ENCODE data around the gene DLGAP1. TPM values are rescaled to one million over a fixed set of nuclear protein-coding genes. Genes with fewer than 3 reads are reported as not detected.
"Not testable (repeated sequence)": the region's sequence is repeated elsewhere in the genome, so short reads cannot be mapped to it uniquely, and the experiment has no call there.

DLGAP1 gene
- total RNA-seq, 4 donors from 2014 or later: 0.22 to 1.5 (median 0.56) TPM

DNA sequence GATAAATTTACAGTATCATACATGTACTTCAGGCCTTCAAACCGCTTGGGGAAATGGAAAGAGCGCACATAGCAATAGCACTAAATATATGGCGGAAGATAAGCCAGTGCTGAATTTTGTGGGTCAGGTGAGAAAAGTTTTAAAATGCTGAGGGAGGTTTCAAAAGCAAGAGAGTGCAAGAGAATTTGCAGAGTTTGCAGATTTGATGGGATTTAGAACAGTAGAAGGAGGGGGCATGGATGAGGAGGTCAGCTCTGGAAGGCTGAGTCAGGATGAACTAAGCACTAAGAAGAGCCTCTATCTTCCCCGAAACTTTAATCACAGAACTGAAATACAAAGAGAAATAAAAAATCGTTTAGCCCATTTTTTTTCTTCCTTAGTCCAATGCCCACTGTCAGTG is 145.9 kb downstream of the DLGAP1 start:
- no peaks in the 10 kb centered on the region for H3K9me3 ChIP-seq
- TF ChIP-seq, protein P1, sequence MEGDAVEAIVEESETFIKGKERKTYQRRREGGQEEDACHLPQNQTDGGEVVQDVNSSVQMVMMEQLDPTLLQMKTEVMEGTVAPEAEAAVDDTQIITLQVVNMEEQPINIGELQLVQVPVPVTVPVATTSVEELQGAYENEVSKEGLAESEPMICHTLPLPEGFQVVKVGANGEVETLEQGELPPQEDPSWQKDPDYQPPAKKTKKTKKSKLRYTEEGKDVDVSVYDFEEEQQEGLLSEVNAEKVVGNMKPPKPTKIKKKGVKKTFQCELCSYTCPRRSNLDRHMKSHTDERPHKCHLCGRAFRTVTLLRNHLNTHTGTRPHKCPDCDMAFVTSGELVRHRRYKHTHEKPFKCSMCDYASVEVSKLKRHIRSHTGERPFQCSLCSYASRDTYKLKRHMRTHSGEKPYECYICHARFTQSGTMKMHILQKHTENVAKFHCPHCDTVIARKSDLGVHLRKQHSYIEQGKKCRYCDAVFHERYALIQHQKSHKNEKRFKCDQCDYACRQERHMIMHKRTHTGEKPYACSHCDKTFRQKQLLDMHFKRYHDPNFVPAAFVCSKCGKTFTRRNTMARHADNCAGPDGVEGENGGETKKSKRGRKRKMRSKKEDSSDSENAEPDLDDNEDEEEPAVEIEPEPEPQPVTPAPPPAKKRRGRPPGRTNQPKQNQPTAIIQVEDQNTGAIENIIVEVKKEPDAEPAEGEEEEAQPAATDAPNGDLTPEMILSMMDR (IDR thresholded peaks at IDR 0.05): no peak
- TF ChIP-seq POLR2A (IDR thresholded peaks at IDR 0.05) (no peak), POLR2AphosphoS5 (IDR thresholded peaks at IDR 0.05) (no peak), EP300 (IDR thresholded peaks at IDR 0.05) (no peak)
- H3K27me3 ChIP-seq: no peaks in the 10 kb centered on the region
- no peak overlapping the region for H3K27ac ChIP-seq
- 80 to 83% methylated on average over 5 of the region's 5 CpGs for WGBS, 2 donors (ENCODE audit: low coverage in 1 of 2)
- H3K4me3 ChIP-seq: no peak overlapping the region
- ATAC-seq: no peak
- no peaks in the 10 kb centered on the region for H3K4me1 ChIP-seq
- H3K36me3 ChIP-seq: no peaks in the 10 kb centered on the region

DNA sequence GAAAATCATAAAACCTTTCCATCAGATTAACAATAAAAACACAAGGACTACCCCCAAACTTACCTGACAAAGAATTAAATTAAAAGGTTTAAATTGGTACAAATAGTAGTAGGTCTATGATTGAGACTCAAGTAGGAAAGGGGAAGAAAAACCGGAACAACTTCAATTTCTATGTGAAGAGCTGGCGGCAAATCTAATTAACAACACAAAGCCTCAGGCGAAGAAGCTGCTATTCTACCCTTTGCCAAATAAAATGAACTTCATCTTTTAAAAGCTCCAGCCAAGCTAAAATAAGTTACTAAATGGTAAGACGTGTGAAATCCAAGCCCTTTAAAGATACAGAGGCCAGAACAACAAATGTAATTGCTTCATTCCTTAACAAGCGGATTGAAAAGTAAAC is 146.5 kb downstream of the DLGAP1 start:
- no peak overlapping the region for H3K4me3 ChIP-seq
- H3K36me3 ChIP-seq: no peaks in the 10 kb centered on the region
- no peak for ATAC-seq
- H3K27me3 ChIP-seq: no peaks in the 10 kb centered on the region
- TF ChIP-seq, protein P1 (IDR thresholded peaks at IDR 0.05): no peak
- TF ChIP-seq POLR2A (IDR thresholded peaks at IDR 0.05) (no peak), EP300 (IDR thresholded peaks at IDR 0.05) (no peak), POLR2AphosphoS5 (IDR thresholded peaks at IDR 0.05) (no peak)
- WGBS, 2 donors (ENCODE audit: low coverage in 1 of 2): 84 to 89% methylated on average over 4 to 5 of the region's 5 CpGs
- no peaks in the 10 kb centered on the region for H3K4me1 ChIP-seq
- H3K9me3 ChIP-seq: no peaks in the 10 kb centered on the region
- H3K27ac ChIP-seq: no peak overlapping the region

DNA sequence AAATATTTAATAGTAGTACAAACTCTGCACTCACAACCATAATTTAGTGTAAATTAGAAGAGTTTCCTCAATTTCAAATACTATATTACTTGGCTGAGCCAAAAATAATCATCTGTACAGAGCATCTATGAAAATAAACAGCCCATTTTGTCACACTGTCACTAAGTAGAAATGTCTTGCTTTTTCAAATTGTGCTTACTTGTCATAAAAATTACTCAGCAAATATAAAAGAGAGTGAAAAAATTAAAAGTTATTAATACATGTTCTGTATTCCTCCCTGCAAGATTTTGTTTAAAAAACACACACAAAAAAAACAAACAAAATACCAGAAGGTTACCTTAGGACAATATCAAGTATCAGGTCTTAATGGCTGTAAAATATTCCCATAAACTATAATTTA is 155.7 kb downstream of the DLGAP1 start:
- H3K27me3 ChIP-seq: no peaks in the 10 kb centered on the region
- no peaks in the 10 kb centered on the region for H3K4me1 ChIP-seq
- H3K36me3 ChIP-seq: no peaks in the 10 kb centered on the region
- ATAC-seq: no peak
- H3K4me3 ChIP-seq: no peak overlapping the region
- H3K9me3 ChIP-seq: no peaks in the 10 kb centered on the region
- no peak overlapping the region for H3K27ac ChIP-seq
- TF ChIP-seq EP300 (IDR thresholded peaks at IDR 0.05) (no peak), POLR2AphosphoS5 (IDR thresholded peaks at IDR 0.05) (no peak), POLR2A (IDR thresholded peaks at IDR 0.05) (no peak)
- TF ChIP-seq, protein P1 (IDR thresholded peaks at IDR 0.05): no peak

DNA sequence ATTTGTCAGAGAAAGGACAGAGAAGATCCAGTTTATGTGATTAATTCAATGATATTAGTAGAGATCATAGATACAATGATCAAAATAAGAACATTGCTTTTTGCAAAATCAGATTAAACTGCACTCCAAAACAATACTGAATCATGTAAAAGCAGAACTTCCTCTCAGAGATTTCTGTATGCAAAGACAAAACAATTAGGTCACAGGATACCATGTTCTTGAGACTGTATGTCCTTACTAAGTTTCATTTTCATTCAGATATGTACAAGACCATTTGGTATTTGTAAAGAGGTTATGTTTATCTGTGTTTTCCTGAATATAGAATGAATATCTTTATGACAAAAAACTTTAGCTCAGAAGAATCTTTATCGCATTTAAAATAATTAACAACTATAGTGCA is 161.8 kb downstream of the DLGAP1 start:
- WGBS, 2 donors (ENCODE audit: low coverage in 1 of 2): 89 to 100% methylated on average over 1 of the region's 1 CpG
- no peaks in the 10 kb centered on the region for H3K4me1 ChIP-seq
- no peaks in the 10 kb centered on the region for H3K9me3 ChIP-seq
- no peak overlapping the region for H3K27ac ChIP-seq
- H3K27me3 ChIP-seq: no peaks in the 10 kb centered on the region
- no peaks in the 10 kb centered on the region for H3K36me3 ChIP-seq
- no peak overlapping the region for H3K4me3 ChIP-seq
- no peak for ATAC-seq
- no peak for TF ChIP-seq POLR2AphosphoS5 (IDR thresholded peaks at IDR 0.05)
- no peak for TF ChIP-seq POLR2A (IDR thresholded peaks at IDR 0.05)
- TF ChIP-seq, protein P1 (IDR thresholded peaks at IDR 0.05): no peak
- TF ChIP-seq EP300 (IDR thresholded peaks at IDR 0.05): no peak

DNA sequence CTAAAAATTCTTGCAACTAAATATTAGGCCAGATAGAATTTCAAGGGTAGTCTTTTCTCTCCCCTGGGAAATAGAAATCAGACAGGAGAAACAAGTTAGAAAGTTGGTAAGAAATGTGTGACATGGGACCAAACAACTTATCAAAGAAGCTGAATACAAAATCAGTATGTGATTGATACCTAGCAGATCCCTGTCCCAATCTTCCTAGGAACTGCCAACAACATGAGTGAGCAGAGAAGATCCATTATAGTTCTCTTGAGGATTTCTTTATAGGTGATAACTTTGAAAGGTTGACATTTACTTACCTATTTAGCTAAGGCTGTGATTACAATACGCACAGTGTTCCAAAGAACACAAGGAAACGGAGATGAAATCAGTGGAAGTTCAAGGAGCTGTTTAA is 162.4 kb downstream of the DLGAP1 start:
- Histone ChIP-seq H3K4me1 (no peaks in the 10 kb centered on the region), H3K27ac (no peak overlapping the region), H3K27me3 (no peaks in the 10 kb centered on the region), H3K4me3 (no peak overlapping the region), H3K9me3 (no peaks in the 10 kb centered on the region), H3K36me3 (no peaks in the 10 kb centered on the region)
- TF ChIP-seq EP300 (IDR thresholded peaks at IDR 0.05) (no peak), POLR2A (IDR thresholded peaks at IDR 0.05) (no peak), POLR2AphosphoS5 (IDR thresholded peaks at IDR 0.05) (no peak)
- TF ChIP-seq, protein P1 (IDR thresholded peaks at IDR 0.05): no peak
- ATAC-seq: no peak
- 64 to 85% methylated on average over 2 of the region's 2 CpGs for WGBS, 2 donors (ENCODE audit: low coverage in 1 of 2)

DNA sequence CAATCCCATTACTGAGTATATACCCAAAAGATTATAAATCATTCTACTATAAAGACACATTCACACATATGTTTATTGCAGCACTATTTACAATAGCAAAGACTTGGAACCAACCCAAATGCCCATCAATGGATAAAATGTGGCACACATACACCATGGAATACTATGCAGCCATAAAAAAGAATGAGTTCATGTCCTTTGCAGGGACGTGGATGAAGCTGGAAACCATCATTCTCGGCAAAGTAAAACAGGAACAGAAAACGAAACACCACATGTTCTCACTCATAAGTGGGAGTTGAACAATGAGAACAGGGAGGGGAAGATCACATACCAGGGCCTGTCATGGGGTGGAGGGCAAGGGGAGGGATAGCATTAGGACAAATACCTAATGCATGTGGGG is 167.8 kb downstream of the DLGAP1 start:
- H3K27ac ChIP-seq, H3K4me1 ChIP-seq, H3K36me3 ChIP-seq, H3K27me3 ChIP-seq, H3K4me3 ChIP-seq, H3K9me3 ChIP-seq, ATAC-seq: not testable (repeated sequence)
- 80 to 89% methylated on average over 1 to 3 of the region's 3 CpGs for WGBS, 2 donors (ENCODE audit: low coverage in 1 of 2)

All from gastroesophageal sphincter (tissue), 4 donors.